WTC11 (cell line): Measurements from ENCODE around the gene UCK2. TPM values are rescaled to one million over a fixed set of nuclear protein-coding genes. Genes with fewer than 3 reads are reported as not detected.

ENCODE experiments used
- ATAC-seq: fragments of 200-7000 bp; cut with Tn5 transposase; 2 replicates; pipeline ENCODE4 v1.10.0; 2021; ENCODE audit warnings: mild to moderate bottlenecking, moderate library complexity
- CTCF ChIA-PET: fragments of 300-600 bp; sonication (Branson Sonifier 250); formaldehyde crosslinking; loops from one replicate; lab custom pipeline; 2021; ENCODE audit warnings: antibody characterized with exemption; lab: Charles Lee
- POLR2A ChIA-PET: fragments of 350-600 bp; sonication (Branson Sonifier 250); formaldehyde crosslinking; loops from one replicate; lab custom pipeline; 2021; ENCODE audit warnings: antibody characterized with exemption; lab: Charles Lee
- DNase-seq: peaks from one replicate; pipeline ENCODE4 v3.0.0; 2021; ENCODE audit warnings: low spot score
- H3K27ac Mint-ChIP-seq: 2 replicates; pipeline ENCODE4 v1.8.0; 2021; ENCODE audit warnings: mixed read lengths
- H3K27me3 Mint-ChIP-seq: 2 replicates; pipeline ENCODE4 v1.8.0; 2021; ENCODE audit warnings: low read depth, mild to moderate bottlenecking, moderate library complexity, mixed read lengths
- H3K36me3 Mint-ChIP-seq: 2 replicates; pipeline ENCODE4 v1.8.0; 2021; ENCODE audit warnings: mixed read lengths
- H3K4me1 Mint-ChIP-seq: 2 replicates; pipeline ENCODE4 v1.8.0; 2022; ENCODE audit warnings: mixed read lengths
- H3K4me3 Mint-ChIP-seq: 2 replicates; pipeline ENCODE4 v1.8.0; 2021; ENCODE audit warnings: mild to moderate bottlenecking, moderate library complexity, mixed read lengths
- H3K9me3 Mint-ChIP-seq: 2 replicates; pipeline ENCODE4 v1.8.0; 2021; ENCODE audit warnings: mixed read lengths
- CBFB ChIP-seq: sonication (generic); formaldehyde crosslinking; IDR thresholded peaks from 2 replicates; pipeline ENCODE4 v1.8.1; 2022; ENCODE audit warnings: mild to moderate bottlenecking, low read depth, missing genetic modification reagents
- ESRRA ChIP-seq: sonication (generic); formaldehyde crosslinking; IDR thresholded peaks from 2 replicates; pipeline ENCODE4 v1.8.1; 2022; ENCODE audit warnings: mild to moderate bottlenecking, missing genetic modification reagents, borderline replicate concordance
- ETV6 ChIP-seq: sonication (generic); formaldehyde crosslinking; IDR thresholded peaks from 2 replicates; pipeline ENCODE4 v1.8.1; 2022; ENCODE audit warnings: mild to moderate bottlenecking, missing genetic modification reagents
- FOXJ3 ChIP-seq: sonication (generic); formaldehyde crosslinking; IDR thresholded peaks from 2 replicates; pipeline ENCODE4 v1.9.0; 2021; ENCODE audit warnings: missing genetic modification reagents, mild to moderate bottlenecking, borderline replicate concordance
- FOXK1 ChIP-seq: sonication (generic); formaldehyde crosslinking; IDR thresholded peaks from 2 replicates; pipeline ENCODE4 v1.8.0; 2022; ENCODE audit warnings: mild to moderate bottlenecking, moderate library complexity, missing genetic modification reagents
- JUN ChIP-seq: sonication (generic); formaldehyde crosslinking; IDR thresholded peaks from 2 replicates; pipeline ENCODE4 v1.8.0; 2023; ENCODE audit warnings: mild to moderate bottlenecking, missing genetic modification reagents
- NFE2L1 ChIP-seq: sonication (generic); formaldehyde crosslinking; IDR thresholded peaks from 2 replicates; pipeline ENCODE4 v1.8.1; 2023; ENCODE audit warnings: missing genetic modification reagents
- NFYB ChIP-seq: sonication (generic); formaldehyde crosslinking; conservative IDR thresholded peaks from 2 replicates; pipeline ENCODE4 v1.8.0; 2022; ENCODE audit warnings: low read depth, missing genetic modification reagents
- NR1H2 ChIP-seq: sonication (generic); formaldehyde crosslinking; IDR thresholded peaks from 2 replicates; pipeline ENCODE4 v1.9.0; 2021; ENCODE audit warnings: mild to moderate bottlenecking, moderate library complexity, missing genetic modification reagents
- TCF7 ChIP-seq: sonication (generic); formaldehyde crosslinking; IDR thresholded peaks from 2 replicates; pipeline ENCODE4 v1.8.0; 2022; ENCODE audit warnings: mild to moderate bottlenecking, low read depth, missing genetic modification reagents, moderate library complexity
- TP53 ChIP-seq: sonication (generic); formaldehyde crosslinking; IDR thresholded peaks from 2 replicates; pipeline ENCODE4 v1.8.1; 2023; ENCODE audit warnings: mild to moderate bottlenecking, missing genetic modification reagents
- ZNF671 ChIP-seq: fragments of 250-450 bp; sonication (Bioruptor Pico); IDR thresholded peaks from 2 replicates; pipeline ENCODE4 v1.8.0; 2021; ENCODE audit warnings: mild to moderate bottlenecking
- total RNA-seq: library from RNA; stranded (reverse); gene quantifications from 3 replicates; pipeline ENCODE4 v1.2.3, GENCODE V29; 2021
- TF ChIP-seq, protein P1 (sequence below): sonication (generic); formaldehyde crosslinking; IDR thresholded peaks from 2 replicates; pipeline ENCODE4 v1.8.1; 2022; ENCODE audit warnings: missing genetic modification reagents, borderline replicate concordance
- TF ChIP-seq, protein P2 (sequence below): fragments of 250-450 bp; sonication (Bioruptor Pico); IDR thresholded peaks from 2 replicates; pipeline ENCODE4 v1.9.0; 2021; ENCODE audit warnings: mild to moderate bottlenecking, borderline replicate concordance
- TF ChIP-seq, protein P3 (sequence below): sonication (generic); formaldehyde crosslinking; IDR thresholded peaks from 2 replicates; pipeline ENCODE4 v1.8.1; 2022; ENCODE audit warnings: mild to moderate bottlenecking, moderate library complexity, missing genetic modification reagents
- TF ChIP-seq, protein P4 (sequence below): sonication (generic); formaldehyde crosslinking; IDR thresholded peaks from 2 replicates; pipeline ENCODE4 v1.8.0; 2023; ENCODE audit warnings: missing genetic modification reagents
- TF ChIP-seq, protein P5 (sequence below): sonication (generic); formaldehyde crosslinking; conservative IDR thresholded peaks from 2 replicates; pipeline ENCODE4 v1.8.1; 2022; ENCODE audit warnings: mild to moderate bottlenecking, missing genetic modification reagents
- TF ChIP-seq, protein P6 (sequence below): fragments of 250-450 bp; sonication (Bioruptor Pico); IDR thresholded peaks from 2 replicates; pipeline ENCODE4 v1.9.0; 2021; ENCODE audit warnings: moderate library complexity, mild to moderate bottlenecking, inconsistent platforms, borderline replicate concordance

The UCK2 gene
- total RNA-seq, 1 experiment from 2014 or later: 85.7 TPM

DNA sequence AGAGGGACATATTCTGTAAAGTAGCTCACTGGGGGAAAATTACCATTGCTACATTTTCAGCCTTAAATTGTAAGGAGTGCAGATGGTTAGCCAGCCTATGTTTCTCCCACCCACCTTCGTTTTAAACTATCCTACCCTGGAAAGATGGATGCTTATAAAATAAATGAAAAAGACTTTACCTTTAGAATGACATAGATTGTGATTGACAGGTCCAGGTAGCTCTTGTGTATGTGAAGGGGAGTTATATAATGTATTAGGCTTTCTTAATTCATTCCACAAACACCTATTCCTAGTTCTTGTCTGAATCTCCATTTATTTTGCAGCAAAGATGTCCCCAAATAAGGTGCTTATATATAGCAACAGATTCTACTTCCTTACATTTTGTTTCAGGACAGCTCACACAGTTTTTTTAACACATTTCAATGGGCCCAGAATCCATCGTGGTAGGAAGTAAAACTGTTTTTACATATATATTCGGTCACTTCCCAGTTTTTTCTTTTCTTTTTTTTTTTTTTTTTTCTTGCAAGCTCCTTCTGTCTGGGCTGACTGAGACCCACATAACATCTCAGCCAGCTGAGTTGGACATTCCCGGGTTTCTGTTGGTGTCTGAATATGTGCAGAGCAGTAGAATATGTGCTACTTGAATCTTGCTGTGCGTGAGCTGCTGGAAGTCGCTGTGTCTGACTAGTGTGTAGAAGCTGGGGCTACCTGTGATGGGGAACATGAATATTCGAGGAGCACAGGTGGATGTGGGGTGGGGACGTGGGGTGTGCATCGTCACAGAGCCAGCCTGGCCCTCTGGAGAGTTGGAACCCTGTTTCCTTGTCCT lies 27.8 kb downstream of the UCK2 start:
- no peaks in the 10 kb centered on the region for H3K27me3 Mint-ChIP-seq
- H3K4me3 Mint-ChIP-seq: peak overlapping the region; percentile 7; the same call in 1 of the 2 replicates
- H3K4me1 Mint-ChIP-seq: peaks cover 83% of the 10 kb centered on the region
- H3K27ac Mint-ChIP-seq: peak overlapping the region; percentile 59
- ChIA-PET CTCF (interaction anchor here (0.6 to 0.9 kb wide), 2 partner anchors 18 to 268 kb away, joined by 3 to 4 read pairs; no protein-coding TSS in a partner anchor), POLR2A (interaction anchor here (1.2 kb wide), 1 partner anchor 16 kb away, joined by 5 read pairs; no protein-coding TSS in a partner anchor)
- H3K9me3 Mint-ChIP-seq: peaks cover 5% of the 10 kb centered on the region
- DNase-seq (no peak), ATAC-seq (no peak)
- peaks cover 5% of the 10 kb centered on the region for H3K36me3 Mint-ChIP-seq
- TF ChIP-seq TP53: no peak
- TF ChIP-seq NFYB (CRISPR knock-in tag): no peak
- TF ChIP-seq NR1H2 (CRISPR knock-in tag): no peak
- TF ChIP-seq, protein P1, sequence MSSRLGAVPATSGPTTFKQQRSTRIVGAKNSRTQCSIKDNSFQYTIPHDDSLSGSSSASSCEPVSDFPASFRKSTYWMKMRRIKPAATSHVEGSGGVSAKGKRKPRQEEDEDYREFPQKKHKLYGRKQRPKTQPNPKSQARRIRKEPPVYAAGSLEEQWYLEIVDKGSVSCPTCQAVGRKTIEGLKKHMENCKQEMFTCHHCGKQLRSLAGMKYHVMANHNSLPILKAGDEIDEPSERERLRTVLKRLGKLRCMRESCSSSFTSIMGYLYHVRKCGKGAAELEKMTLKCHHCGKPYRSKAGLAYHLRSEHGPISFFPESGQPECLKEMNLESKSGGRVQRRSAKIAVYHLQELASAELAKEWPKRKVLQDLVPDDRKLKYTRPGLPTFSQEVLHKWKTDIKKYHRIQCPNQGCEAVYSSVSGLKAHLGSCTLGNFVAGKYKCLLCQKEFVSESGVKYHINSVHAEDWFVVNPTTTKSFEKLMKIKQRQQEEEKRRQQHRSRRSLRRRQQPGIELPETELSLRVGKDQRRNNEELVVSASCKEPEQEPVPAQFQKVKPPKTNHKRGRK (CRISPR knock-in tag): no peak
- no peak for TF ChIP-seq FOXJ3 (CRISPR knock-in tag)
- TF ChIP-seq ZNF671: no peak
- TF ChIP-seq, protein P2, sequence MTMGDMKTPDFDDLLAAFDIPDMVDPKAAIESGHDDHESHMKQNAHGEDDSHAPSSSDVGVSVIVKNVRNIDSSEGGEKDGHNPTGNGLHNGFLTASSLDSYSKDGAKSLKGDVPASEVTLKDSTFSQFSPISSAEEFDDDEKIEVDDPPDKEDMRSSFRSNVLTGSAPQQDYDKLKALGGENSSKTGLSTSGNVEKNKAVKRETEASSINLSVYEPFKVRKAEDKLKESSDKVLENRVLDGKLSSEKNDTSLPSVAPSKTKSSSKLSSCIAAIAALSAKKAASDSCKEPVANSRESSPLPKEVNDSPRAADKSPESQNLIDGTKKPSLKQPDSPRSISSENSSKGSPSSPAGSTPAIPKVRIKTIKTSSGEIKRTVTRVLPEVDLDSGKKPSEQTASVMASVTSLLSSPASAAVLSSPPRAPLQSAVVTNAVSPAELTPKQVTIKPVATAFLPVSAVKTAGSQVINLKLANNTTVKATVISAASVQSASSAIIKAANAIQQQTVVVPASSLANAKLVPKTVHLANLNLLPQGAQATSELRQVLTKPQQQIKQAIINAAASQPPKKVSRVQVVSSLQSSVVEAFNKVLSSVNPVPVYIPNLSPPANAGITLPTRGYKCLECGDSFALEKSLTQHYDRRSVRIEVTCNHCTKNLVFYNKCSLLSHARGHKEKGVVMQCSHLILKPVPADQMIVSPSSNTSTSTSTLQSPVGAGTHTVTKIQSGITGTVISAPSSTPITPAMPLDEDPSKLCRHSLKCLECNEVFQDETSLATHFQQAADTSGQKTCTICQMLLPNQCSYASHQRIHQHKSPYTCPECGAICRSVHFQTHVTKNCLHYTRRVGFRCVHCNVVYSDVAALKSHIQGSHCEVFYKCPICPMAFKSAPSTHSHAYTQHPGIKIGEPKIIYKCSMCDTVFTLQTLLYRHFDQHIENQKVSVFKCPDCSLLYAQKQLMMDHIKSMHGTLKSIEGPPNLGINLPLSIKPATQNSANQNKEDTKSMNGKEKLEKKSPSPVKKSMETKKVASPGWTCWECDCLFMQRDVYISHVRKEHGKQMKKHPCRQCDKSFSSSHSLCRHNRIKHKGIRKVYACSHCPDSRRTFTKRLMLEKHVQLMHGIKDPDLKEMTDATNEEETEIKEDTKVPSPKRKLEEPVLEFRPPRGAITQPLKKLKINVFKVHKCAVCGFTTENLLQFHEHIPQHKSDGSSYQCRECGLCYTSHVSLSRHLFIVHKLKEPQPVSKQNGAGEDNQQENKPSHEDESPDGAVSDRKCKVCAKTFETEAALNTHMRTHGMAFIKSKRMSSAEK (CRISPR knock-in tag): no peak
- no peak for TF ChIP-seq NFE2L1 (CRISPR knock-in tag)
- TF ChIP-seq, protein P3, sequence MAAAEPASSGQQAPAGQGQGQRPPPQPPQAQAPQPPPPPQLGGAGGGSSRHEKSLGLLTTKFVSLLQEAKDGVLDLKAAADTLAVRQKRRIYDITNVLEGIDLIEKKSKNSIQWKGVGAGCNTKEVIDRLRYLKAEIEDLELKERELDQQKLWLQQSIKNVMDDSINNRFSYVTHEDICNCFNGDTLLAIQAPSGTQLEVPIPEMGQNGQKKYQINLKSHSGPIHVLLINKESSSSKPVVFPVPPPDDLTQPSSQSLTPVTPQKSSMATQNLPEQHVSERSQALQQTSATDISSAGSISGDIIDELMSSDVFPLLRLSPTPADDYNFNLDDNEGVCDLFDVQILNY (CRISPR knock-in tag): no peak
- no peak for TF ChIP-seq ETV6 (CRISPR knock-in tag)
- no peak for TF ChIP-seq FOXK1
- TF ChIP-seq JUN (CRISPR knock-in tag): no peak
- no peak for TF ChIP-seq TCF7 (CRISPR knock-in tag)
- no peak for TF ChIP-seq ESRRA (CRISPR knock-in tag)

DNA sequence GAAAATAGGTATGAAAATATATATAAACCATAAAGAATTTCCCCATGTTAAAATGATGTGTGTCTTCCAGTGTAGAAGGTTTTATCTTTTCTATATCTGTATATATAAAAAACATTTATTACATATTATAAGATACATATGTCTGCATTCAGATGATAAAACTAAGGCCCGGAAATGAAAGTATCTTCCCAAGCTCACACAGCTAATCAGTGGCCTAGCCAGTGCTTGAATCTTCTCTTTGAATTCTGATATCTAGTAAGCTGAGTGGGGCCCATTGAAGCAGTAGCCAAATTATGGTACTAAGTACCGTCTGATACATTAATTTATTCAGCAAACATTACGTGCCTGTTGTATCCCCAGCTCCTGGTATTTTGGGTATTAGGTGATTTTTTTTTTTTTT lies 28.6 kb downstream of the UCK2 start:
- no peak overlapping the region; the same call in 1 of the 2 replicates for H3K4me3 Mint-ChIP-seq
- H3K9me3 Mint-ChIP-seq: peaks cover 6% of the 10 kb centered on the region
- no peaks in the 10 kb centered on the region for H3K27me3 Mint-ChIP-seq
- peaks cover 7% of the 10 kb centered on the region for H3K36me3 Mint-ChIP-seq
- ChIA-PET CTCF (interaction anchor here (0.6 to 1.5 kb wide), 5 partner anchors 10 to 28 kb away, joined by 3 to 6 read pairs (median 5); no protein-coding TSS in a partner anchor), POLR2A (interaction anchor here (0.6 to 1.2 kb wide), 4 partner anchors 15 to 884 kb away, joined by 3 to 9 read pairs (median 4); no protein-coding TSS in a partner anchor)
- no peak overlapping the region for H3K27ac Mint-ChIP-seq
- H3K4me1 Mint-ChIP-seq: peaks cover 82% of the 10 kb centered on the region
- ATAC-seq: no peak
- TF ChIP-seq NFYB (CRISPR knock-in tag) (no peak), CBFB (no peak), FOXJ3 (CRISPR knock-in tag) (no peak), NR1H2 (CRISPR knock-in tag) (no peak), JUN (CRISPR knock-in tag) (no peak)
- TF ChIP-seq, protein P4, sequence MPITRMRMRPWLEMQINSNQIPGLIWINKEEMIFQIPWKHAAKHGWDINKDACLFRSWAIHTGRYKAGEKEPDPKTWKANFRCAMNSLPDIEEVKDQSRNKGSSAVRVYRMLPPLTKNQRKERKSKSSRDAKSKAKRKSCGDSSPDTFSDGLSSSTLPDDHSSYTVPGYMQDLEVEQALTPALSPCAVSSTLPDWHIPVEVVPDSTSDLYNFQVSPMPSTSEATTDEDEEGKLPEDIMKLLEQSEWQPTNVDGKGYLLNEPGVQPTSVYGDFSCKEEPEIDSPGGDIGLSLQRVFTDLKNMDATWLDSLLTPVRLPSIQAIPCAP (CRISPR knock-in tag): no peak
- TF ChIP-seq, protein P5, sequence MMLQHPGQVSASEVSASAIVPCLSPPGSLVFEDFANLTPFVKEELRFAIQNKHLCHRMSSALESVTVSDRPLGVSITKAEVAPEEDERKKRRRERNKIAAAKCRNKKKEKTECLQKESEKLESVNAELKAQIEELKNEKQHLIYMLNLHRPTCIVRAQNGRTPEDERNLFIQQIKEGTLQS (CRISPR knock-in tag): no peak
- TF ChIP-seq, protein P6, sequence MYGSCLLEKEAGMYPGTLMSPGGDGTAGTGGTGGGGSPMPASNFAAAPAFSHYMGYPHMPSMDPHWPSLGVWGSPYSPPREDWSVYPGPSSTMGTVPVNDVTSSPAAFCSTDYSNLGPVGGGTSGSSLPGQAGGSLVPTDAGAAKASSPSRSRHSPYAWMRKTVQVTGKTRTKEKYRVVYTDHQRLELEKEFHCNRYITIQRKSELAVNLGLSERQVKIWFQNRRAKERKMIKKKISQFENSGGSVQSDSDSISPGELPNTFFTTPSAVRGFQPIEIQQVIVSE (CRISPR knock-in tag): no peak
- DNase-seq: no peak
